ENCODE results near the gene LATS2. TPM values are rescaled to one million over a fixed set of nuclear protein-coding genes. Genes with fewer than 3 reads are reported as not detected.
"Not testable (repeated sequence)": the region's sequence is repeated elsewhere in the genome, so short reads cannot be mapped to it uniquely, and the experiment has no call there.

LATS2 gene
- total RNA-seq, 2 experiments from 2014 or later, result 1.3 to 3.0 TPM

DNA sequence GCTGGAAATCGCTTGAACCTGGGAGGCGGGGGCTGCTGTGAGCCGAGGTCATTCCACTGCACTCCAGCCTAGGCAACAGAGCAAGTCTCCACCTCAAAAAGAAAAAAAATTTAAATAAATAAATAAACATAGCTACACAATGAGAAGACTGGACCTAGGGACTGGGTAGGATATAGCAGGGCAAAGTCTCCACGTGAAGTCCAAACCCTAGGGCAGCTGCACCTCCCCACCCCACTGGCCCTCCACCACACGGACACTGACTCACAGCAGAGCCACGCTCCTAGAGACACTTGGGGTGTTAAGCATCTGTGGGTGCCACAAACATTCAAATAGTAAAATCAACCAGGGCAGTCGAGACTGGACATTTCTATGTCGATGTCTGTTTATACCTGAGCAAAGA is 7.1 kb downstream of the LATS2 start:
- POLR2A ChIA-PET, result no interaction called here
- CTCF ChIA-PET, result no interaction called here
- no peaks in the 10 kb centered on the region for H3K36me3 Mint-ChIP-seq (ENCODE audit: low read depth)
- DNase-seq (no peak), ATAC-seq (no peak)
- intact Hi-C loops (cut with micrococcal nuclease), result no loop called here
- no peaks in the 10 kb centered on the region for H3K9me3 Mint-ChIP-seq
- H3K27ac Mint-ChIP-seq, result no peak overlapping the region
- H3K4me3 Mint-ChIP-seq, result no peak overlapping the region
- H3K4me1 Mint-ChIP-seq (ENCODE audit: low read depth), result peaks cover 3% of the 10 kb centered on the region
- TF ChIP-seq, protein P1, sequence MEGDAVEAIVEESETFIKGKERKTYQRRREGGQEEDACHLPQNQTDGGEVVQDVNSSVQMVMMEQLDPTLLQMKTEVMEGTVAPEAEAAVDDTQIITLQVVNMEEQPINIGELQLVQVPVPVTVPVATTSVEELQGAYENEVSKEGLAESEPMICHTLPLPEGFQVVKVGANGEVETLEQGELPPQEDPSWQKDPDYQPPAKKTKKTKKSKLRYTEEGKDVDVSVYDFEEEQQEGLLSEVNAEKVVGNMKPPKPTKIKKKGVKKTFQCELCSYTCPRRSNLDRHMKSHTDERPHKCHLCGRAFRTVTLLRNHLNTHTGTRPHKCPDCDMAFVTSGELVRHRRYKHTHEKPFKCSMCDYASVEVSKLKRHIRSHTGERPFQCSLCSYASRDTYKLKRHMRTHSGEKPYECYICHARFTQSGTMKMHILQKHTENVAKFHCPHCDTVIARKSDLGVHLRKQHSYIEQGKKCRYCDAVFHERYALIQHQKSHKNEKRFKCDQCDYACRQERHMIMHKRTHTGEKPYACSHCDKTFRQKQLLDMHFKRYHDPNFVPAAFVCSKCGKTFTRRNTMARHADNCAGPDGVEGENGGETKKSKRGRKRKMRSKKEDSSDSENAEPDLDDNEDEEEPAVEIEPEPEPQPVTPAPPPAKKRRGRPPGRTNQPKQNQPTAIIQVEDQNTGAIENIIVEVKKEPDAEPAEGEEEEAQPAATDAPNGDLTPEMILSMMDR (IDR thresholded peaks at IDR 0.05), result no peak
- H3K27me3 Mint-ChIP-seq, result peaks cover 4% of the 10 kb centered on the region

DNA sequence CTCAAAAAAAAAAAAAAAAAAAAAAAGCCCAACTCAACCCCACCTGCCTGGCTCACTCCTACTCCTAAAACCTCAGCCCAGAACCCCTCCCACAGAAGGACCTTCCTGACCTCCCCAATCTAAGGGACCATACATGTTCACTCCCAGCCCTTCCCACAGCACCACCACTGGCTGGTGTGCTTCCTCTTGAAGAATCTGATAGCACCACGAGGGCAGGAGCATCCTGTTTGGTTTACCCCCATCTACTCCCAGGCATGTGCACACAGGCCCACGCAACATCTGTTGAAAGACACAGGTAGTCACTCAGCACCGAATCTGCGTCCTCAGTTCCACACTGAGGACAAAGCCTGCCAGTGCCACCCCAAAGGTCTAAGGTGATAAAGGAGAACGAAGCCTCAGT is 8.2 kb downstream of the LATS2 start:
- no peaks in the 10 kb centered on the region for H3K36me3 Mint-ChIP-seq (ENCODE audit: low read depth)

DNA sequence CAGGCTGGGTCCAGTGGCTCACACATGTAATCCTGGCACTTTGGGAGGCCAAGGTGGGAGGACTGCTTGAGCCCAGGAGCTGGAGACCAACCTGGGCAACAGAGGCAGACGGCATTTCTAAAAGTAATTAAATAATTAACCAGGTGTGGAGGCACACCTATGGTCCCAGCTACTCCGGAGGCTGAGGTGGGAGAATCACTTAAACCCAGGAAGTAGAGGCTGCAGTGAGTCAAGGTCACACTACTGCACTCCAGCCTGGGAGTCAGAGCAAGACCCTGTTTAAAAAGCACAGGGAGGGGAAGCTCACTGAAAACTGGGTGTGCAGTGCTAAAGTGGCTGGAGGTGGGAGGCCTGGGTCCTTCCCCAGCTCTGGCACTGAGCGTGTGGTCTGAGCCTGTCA is 9.7 kb downstream of the LATS2 start:
- intact Hi-C loops (cut with micrococcal nuclease), result no loop called here

More for the DNA sequence above, 8.2 kb downstream of the LATS2 start:
- H3K4me3 Mint-ChIP-seq, result no peak overlapping the region
- H3K27ac Mint-ChIP-seq, result no peak overlapping the region
- intact Hi-C loops (cut with micrococcal nuclease), result no loop called here
- no peak for DNase-seq
- H3K4me1 Mint-ChIP-seq (ENCODE audit: low read depth), result peaks cover 3% of the 10 kb centered on the region
- H3K27me3 Mint-ChIP-seq, result peaks cover 2% of the 10 kb centered on the region
- ChIA-PET POLR2A (no interaction called here), CTCF (no interaction called here)
- TF ChIP-seq, protein P1 (IDR thresholded peaks at IDR 0.05), result no peak
- no peaks in the 10 kb centered on the region for H3K9me3 Mint-ChIP-seq
- peak; percentile 47 for ATAC-seq

DNA sequence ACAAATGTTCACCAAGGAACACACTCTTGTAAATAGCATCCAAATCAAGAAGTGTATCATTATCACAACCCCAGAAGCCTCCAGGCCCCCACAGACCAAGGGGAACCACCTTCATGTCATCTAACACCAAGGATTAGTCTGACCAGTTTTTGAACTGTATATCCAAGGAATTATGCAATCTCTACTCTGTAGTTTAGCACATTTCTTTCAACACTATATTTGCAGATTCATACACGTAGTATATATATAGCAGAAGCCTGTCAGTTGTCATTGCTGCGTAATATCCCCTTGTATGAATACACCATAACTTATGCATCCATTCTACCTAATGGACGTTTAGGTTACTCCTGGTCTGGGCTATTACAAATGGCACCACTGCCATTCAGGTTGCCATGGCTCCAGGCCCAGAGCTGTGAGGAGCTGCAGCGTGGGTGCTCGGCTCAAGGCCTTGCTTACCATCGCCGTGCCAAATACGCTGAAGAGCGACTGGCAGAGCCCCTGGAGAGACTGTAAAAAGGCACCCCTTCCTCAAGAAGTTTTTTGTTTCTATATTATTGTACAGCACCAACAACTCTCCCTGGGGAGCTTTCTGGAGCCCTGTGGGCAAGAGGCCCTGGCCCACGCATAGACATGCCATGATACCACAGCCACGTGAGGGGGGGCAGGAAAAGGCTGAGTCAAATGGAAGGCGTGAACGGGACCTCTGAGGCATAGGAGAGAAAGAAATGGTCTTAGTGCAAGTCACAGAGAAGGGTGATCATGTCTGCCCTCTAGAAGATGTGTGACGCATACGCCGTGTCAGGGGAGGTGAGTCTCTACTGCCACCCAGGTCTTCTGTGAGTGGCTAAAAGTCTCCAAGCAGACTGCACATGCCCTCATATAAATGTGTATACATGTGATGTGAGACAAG is 10.8 kb downstream of the LATS2 start:
- intact Hi-C loops (cut with micrococcal nuclease), result no loop called here
- CTCF ChIA-PET, result no interaction called here
- TF ChIP-seq, protein P1 (IDR thresholded peaks at IDR 0.05), result no peak
- DNase-seq, result no peak
- Mint-ChIP-seq H3K4me1 (ENCODE audit: low read depth) (peaks cover 3% of the 10 kb centered on the region), H3K36me3 (ENCODE audit: low read depth) (no peaks in the 10 kb centered on the region), H3K4me3 (no peak overlapping the region), H3K9me3 (no peaks in the 10 kb centered on the region), H3K27ac (no peak overlapping the region), H3K27me3 (no peaks in the 10 kb centered on the region)
- peak; percentile 39 for ATAC-seq
- POLR2A ChIA-PET, result interaction anchor here (1.3 kb wide), 1 partner anchor 149 kb away, joined by 3 read pairs; no protein-coding TSS in a partner anchor

More for the DNA sequence above, 9.7 kb downstream of the LATS2 start:
- Mint-ChIP-seq H3K27me3 (no peaks in the 10 kb centered on the region), H3K9me3 (no peaks in the 10 kb centered on the region), H3K4me1 (ENCODE audit: low read depth) (peaks cover 3% of the 10 kb centered on the region), H3K4me3 (no peak overlapping the region), H3K27ac (no peak overlapping the region), H3K36me3 (ENCODE audit: low read depth) (no peaks in the 10 kb centered on the region)
- DNase-seq (no peak), ATAC-seq (no peak)
- POLR2A ChIA-PET, result no interaction called here
- TF ChIP-seq, protein P1 (IDR thresholded peaks at IDR 0.05), result no peak
- CTCF ChIA-PET, result no interaction called here

DNA sequence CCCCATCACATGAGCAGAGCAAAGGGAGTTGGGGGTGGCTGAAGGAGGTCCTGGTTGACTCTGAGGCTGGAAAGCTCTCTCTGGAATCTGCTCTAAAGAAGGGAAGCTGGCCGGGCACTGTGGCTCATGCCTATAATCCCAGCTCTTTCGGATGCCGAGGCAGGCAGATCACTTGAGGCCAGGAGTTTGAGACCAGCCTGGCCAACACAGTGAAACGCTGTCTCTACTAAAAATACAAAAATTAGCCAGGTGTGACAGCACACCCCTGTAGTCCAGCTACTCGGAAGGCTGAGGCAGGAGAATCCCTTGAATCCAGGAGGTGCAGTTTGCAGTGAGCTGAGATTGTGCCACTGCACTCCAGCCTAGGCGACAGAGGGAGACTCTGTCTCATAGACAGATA is 11.7 kb downstream of the LATS2 start:
- H3K9me3 Mint-ChIP-seq; H3K27me3 Mint-ChIP-seq; H3K4me1 Mint-ChIP-seq (ENCODE audit: low read depth); H3K4me3 Mint-ChIP-seq; CTCF ChIA-PET; ATAC-seq; H3K27ac Mint-ChIP-seq; DNase-seq; H3K36me3 Mint-ChIP-seq (ENCODE audit: low read depth); intact Hi-C loops (cut with micrococcal nuclease): not testable (repeated sequence)
- POLR2A ChIA-PET, result interaction anchor here (1.3 kb wide), 1 partner anchor 148 kb away, joined by 3 read pairs; no protein-coding TSS in a partner anchor

All from activated CD8-positive, alpha-beta T cell treated with anti-CD3 and anti-CD28 coated beads for 36 hours (primary cell).